DND-41 (cell line): ENCODE measurements around the gene ZFP57.

ENCODE experiments used
- ATAC-seq: fragments of 200-7000 bp; cut with Tn5 transposase; 3 replicates; pipeline ENCODE4 v1.9.1; 2021; ENCODE audit warnings: low read depth; ENCODE audit not compliant: insufficient read depth
- DNase-seq: peaks from one replicate; pipeline ENCODE4 v3.0.0-alpha.2; 2020
- H2AFZ ChIP-seq: 2 replicates; pipeline ENCODE4 v1.6.0; 2012; ENCODE audit warnings: low read depth, low read length
- H3K27ac ChIP-seq: 2 replicates; pipeline ENCODE4 v1.5.1; 2012; ENCODE audit warnings: low read length, inconsistent platforms
- H3K27me3 ChIP-seq: fragments of 200-600 bp; sonication (generic); 2 replicates; pipeline ENCODE4 v1.6.0; 2012; ENCODE audit warnings: low read length, mild to moderate bottlenecking, inconsistent platforms; ENCODE audit not compliant: insufficient read depth, poor library complexity
- H3K36me3 ChIP-seq: 2 replicates; pipeline ENCODE4 v1.5.1; 2012; ENCODE audit warnings: low read length, inconsistent platforms; ENCODE audit not compliant: insufficient read depth
- H3K4me1 ChIP-seq: 2 replicates; pipeline ENCODE4 v1.5.1; 2012; ENCODE audit warnings: mild to moderate bottlenecking, low read length; ENCODE audit not compliant: insufficient read depth
- H3K4me2 ChIP-seq: 2 replicates; pipeline ENCODE4 v1.6.0; 2012; ENCODE audit warnings: mild to moderate bottlenecking, moderate library complexity, low read length, inconsistent platforms; ENCODE audit not compliant: insufficient read depth
- H3K4me3 ChIP-seq, 2 experiments: fragments of 200-600 bp in 1 of 2; shearing (Covaris generic) in 1 of 2; 2 replicates each; pipeline ENCODE4 v1.5.1; 2012 to 2016; ENCODE audit warnings: inconsistent platforms in 2 of 2, low read length in 2 of 2, mild to moderate bottlenecking in 2 of 2, low read depth in 1 of 2, moderate library complexity in 1 of 2
- H3K79me2 ChIP-seq: 2 replicates; pipeline ENCODE4 v1.6.0; 2012; ENCODE audit warnings: low read length, inconsistent platforms; ENCODE audit not compliant: insufficient read depth
- H3K9ac ChIP-seq: 2 replicates; pipeline ENCODE4 v1.6.0; 2012; ENCODE audit warnings: low read depth, mild to moderate bottlenecking, inconsistent platforms, low read length, moderate library complexity
- H3K9me3 ChIP-seq: 2 replicates; pipeline ENCODE4 v1.5.1; 2012; ENCODE audit warnings: low read length, moderate library complexity, mild to moderate bottlenecking, inconsistent platforms; ENCODE audit not compliant: insufficient read depth, severe bottlenecking
- H4K20me1 ChIP-seq: 2 replicates; pipeline ENCODE4 v1.6.0; 2012; ENCODE audit warnings: low read length; ENCODE audit not compliant: insufficient read depth
- EZH2 ChIP-seq: IDR thresholded peaks from 3 replicates; pipeline ENCODE4 v1.6.1; 2012; ENCODE audit warnings: borderline replicate concordance, low read depth, mild to moderate bottlenecking, moderate library complexity, low read length, inconsistent platforms; ENCODE audit not compliant: severe bottlenecking
- TF ChIP-seq, protein P1 (sequence below): IDR thresholded peaks from 2 replicates; pipeline ENCODE4 v1.5.1; 2012; ENCODE audit warnings: borderline replicate concordance, low read length, moderate library complexity, mild to moderate bottlenecking; ENCODE audit not compliant: poor library complexity, severe bottlenecking; ENCODE audit errors: extremely low read depth

ZFP57 gene

DNA sequence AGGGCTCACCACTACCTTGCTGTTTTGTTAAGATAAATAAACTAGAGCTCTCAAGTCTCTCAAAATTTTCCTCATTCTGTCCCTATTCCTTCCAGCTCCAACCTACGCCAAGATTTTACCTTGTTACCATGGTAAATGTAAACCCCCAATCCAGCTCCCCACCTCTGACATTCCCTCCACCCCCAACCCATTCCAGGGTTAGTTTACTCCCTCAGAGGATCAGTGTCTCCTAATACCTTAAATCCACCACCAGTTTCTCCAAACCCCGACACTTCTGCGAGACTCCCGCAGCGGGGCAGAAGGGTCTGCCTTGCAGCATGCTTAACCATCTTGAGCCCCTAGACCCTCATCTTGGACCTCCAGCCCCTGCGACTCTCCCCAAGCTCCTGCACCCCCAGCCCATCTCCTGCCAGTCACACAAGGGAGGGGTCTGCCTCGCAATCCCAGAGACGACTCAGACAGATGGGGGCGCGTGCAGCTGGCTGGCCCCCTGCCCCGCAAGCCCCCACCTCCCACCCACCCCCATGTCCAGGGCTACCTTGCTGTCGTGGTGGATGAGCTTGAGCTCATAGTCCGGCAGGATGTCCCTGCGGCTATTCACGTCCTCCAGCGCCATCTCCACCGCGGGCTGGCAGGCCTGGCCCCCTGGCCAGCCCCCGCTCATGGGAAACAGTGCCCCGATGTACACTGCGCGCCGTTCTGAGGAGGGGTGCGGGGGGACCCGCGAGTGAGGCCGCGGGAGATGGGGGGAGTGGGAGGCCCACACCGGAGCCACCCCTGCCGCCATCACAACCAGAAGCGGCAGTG lies 53.8 kb downstream of the ZFP57 start:
- no peaks in the 10 kb centered on the region for H3K27me3 ChIP-seq
- peaks cover 38% of the 10 kb centered on the region for H3K4me1 ChIP-seq
- no peak overlapping the region for H2AFZ ChIP-seq
- peaks cover 11% of the 10 kb centered on the region; the same call in 1 of the 2 replicates for H3K36me3 ChIP-seq
- no peak overlapping the region for H3K4me3 ChIP-seq
- 0 out of 2 replicates have a peak, but pooled peaks cover 7% of the 10 kb centered on the region for H4K20me1 ChIP-seq
- TF ChIP-seq, protein P1, sequence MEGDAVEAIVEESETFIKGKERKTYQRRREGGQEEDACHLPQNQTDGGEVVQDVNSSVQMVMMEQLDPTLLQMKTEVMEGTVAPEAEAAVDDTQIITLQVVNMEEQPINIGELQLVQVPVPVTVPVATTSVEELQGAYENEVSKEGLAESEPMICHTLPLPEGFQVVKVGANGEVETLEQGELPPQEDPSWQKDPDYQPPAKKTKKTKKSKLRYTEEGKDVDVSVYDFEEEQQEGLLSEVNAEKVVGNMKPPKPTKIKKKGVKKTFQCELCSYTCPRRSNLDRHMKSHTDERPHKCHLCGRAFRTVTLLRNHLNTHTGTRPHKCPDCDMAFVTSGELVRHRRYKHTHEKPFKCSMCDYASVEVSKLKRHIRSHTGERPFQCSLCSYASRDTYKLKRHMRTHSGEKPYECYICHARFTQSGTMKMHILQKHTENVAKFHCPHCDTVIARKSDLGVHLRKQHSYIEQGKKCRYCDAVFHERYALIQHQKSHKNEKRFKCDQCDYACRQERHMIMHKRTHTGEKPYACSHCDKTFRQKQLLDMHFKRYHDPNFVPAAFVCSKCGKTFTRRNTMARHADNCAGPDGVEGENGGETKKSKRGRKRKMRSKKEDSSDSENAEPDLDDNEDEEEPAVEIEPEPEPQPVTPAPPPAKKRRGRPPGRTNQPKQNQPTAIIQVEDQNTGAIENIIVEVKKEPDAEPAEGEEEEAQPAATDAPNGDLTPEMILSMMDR = no peak
- TF ChIP-seq EZH2 = no peak
- no peaks in the 10 kb centered on the region for H3K9me3 ChIP-seq
- no peak overlapping the region for H3K9ac ChIP-seq
- H3K4me2 ChIP-seq = no peak overlapping the region
- no peaks in the 10 kb centered on the region for H3K79me2 ChIP-seq
- no peak overlapping the region for H3K27ac ChIP-seq
- DNase-seq = no peak
- no peak for ATAC-seq

DNA sequence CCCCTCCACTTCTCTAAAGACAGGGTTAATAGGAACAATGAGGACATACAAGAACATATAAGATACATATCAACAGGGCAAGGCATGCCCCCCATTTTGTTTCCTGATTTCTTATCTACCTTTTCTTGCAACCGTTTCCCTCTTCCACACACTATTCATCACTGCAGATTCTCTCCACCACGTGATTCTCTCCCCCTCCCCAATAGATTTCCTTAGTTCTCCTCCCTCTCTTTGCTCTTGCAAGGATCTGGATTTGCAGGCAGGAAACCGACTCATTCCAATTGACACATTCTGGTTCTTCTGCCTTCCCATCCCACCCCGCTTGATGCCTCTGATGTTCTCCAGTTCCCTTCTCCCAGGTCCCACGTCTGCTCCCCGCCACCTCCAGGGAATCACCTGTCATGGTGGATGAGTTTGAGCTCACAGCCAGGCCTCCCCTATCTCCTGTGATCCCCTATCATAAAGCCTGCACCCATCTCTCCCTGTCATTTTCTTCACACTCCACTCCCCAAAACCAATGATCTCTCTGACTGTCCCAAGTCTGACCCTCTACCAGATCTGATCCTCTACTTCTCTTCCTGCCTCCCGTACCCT lies 55.5 kb downstream of the ZFP57 start:
- H2AFZ ChIP-seq = no peak overlapping the region
- H3K36me3 ChIP-seq = peaks cover 20% of the 10 kb centered on the region
- no peaks in the 10 kb centered on the region for H3K79me2 ChIP-seq
- no peaks in the 10 kb centered on the region for H3K27me3 ChIP-seq
- no peak overlapping the region for H3K4me2 ChIP-seq
- ATAC-seq = no peak
- no peak for TF ChIP-seq EZH2
- TF ChIP-seq, protein P1 = no peak
- DNase-seq = no peak
- no peak overlapping the region for H3K4me3 ChIP-seq
- H3K9me3 ChIP-seq = no peaks in the 10 kb centered on the region
- H3K4me1 ChIP-seq = peaks cover 24% of the 10 kb centered on the region
- H3K9ac ChIP-seq = no peak overlapping the region
- 0 out of 2 replicates have a peak, but pooled peaks cover 3% of the 10 kb centered on the region for H4K20me1 ChIP-seq
- no peak overlapping the region for H3K27ac ChIP-seq

DNA sequence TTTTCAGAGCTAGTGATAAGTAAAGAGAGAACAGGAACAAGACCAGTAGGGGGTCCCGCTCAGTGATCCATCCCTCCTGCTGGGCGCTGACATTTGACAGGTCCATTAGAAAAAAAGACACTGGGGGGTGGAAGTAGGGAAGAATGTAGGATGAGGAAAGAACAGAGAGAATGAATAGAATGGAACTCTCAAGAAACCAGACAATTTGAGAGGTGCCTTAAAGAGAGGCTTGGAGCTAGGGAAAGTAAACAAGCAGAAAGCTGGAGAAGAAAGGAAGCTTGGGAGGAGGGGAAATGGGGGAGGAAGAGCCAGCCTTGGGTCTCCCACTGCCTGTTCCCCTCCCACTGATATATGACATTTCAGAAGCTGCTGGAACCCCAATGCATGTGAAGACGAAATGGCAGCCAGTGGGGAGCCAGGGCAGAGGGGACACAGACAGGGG lies 56.4 kb downstream of the ZFP57 start:
- H2AFZ ChIP-seq = no peak overlapping the region
- H3K27me3 ChIP-seq = no peaks in the 10 kb centered on the region
- DNase-seq (no peak), ATAC-seq (no peak)
- no peak overlapping the region for H3K9ac ChIP-seq
- H3K36me3 ChIP-seq = peaks cover 26% of the 10 kb centered on the region
- H3K4me2 ChIP-seq = no peak overlapping the region
- no peaks in the 10 kb centered on the region for H4K20me1 ChIP-seq
- no peak for TF ChIP-seq EZH2
- TF ChIP-seq, protein P1 = no peak
- H3K4me1 ChIP-seq = peaks cover 15% of the 10 kb centered on the region
- H3K9me3 ChIP-seq = no peaks in the 10 kb centered on the region
- no peaks in the 10 kb centered on the region for H3K79me2 ChIP-seq
- H3K4me3 ChIP-seq = no peak overlapping the region
- H3K27ac ChIP-seq = no peak overlapping the region
